Epithelial cell of esophagus (primary cell): Measurements from ENCODE around the gene BCL2.

Source experiments
- DNase-seq: peaks from one replicate; pipeline ENCODE4 v3.0.0; 2010; ENCODE audit warnings: low read depth
- H3K4me3 ChIP-seq: 2 replicates; pipeline ENCODE4 v1.5.1; 2011; ENCODE audit warnings: mild to moderate bottlenecking, low read length, control low read depth
- TF ChIP-seq, protein P1 (sequence below): IDR thresholded peaks from 2 replicates; pipeline ENCODE4 v1.5.1; 2011; ENCODE audit warnings: low read depth, mild to moderate bottlenecking, low read length, control low read depth, inconsistent platforms; ENCODE audit not compliant: insufficient read depth; ENCODE audit errors: missing control alignments

Gene BCL2

DNA sequence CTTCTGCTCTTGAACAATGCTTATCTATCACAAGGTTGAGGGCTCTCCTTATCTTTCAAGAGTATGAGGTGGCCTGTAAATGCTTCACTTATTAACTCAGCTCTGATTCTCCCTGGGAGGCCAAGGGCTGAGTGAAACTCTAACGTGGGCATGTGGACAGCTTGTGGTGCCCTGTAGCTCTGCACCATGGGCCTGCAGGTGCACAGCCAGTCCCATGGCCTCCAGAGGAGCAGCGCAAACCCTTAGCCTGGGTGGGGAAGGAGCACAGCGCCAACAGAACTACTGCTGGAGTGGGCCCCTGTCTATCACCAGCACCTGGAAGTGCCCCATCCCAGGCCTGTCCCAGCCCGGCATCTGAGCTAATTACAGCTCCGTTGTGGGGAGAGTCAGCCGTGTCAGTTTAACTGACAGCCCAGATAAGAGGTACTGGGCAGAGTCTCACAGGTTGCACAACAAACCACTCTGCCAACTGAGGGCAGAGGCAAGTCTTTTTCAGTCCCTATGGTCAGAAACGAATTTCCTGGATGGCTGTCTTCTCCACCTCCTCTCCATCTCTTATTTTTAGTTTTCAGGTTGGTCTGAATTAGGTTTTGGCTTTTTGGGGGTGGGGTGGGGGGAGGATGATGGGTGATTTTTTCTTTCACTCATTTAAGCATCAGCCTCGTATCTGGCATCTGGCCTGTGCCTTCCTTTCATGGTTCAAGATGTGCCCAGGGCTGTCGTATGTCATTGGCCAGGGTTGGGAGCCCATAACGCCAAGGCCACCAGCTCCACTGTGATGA lies 219.5 kb downstream of the BCL2 start:
- H3K4me3 ChIP-seq: no peak overlapping the region
- TF ChIP-seq, protein P1, sequence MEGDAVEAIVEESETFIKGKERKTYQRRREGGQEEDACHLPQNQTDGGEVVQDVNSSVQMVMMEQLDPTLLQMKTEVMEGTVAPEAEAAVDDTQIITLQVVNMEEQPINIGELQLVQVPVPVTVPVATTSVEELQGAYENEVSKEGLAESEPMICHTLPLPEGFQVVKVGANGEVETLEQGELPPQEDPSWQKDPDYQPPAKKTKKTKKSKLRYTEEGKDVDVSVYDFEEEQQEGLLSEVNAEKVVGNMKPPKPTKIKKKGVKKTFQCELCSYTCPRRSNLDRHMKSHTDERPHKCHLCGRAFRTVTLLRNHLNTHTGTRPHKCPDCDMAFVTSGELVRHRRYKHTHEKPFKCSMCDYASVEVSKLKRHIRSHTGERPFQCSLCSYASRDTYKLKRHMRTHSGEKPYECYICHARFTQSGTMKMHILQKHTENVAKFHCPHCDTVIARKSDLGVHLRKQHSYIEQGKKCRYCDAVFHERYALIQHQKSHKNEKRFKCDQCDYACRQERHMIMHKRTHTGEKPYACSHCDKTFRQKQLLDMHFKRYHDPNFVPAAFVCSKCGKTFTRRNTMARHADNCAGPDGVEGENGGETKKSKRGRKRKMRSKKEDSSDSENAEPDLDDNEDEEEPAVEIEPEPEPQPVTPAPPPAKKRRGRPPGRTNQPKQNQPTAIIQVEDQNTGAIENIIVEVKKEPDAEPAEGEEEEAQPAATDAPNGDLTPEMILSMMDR: no peak
- no peak for DNase-seq

DNA sequence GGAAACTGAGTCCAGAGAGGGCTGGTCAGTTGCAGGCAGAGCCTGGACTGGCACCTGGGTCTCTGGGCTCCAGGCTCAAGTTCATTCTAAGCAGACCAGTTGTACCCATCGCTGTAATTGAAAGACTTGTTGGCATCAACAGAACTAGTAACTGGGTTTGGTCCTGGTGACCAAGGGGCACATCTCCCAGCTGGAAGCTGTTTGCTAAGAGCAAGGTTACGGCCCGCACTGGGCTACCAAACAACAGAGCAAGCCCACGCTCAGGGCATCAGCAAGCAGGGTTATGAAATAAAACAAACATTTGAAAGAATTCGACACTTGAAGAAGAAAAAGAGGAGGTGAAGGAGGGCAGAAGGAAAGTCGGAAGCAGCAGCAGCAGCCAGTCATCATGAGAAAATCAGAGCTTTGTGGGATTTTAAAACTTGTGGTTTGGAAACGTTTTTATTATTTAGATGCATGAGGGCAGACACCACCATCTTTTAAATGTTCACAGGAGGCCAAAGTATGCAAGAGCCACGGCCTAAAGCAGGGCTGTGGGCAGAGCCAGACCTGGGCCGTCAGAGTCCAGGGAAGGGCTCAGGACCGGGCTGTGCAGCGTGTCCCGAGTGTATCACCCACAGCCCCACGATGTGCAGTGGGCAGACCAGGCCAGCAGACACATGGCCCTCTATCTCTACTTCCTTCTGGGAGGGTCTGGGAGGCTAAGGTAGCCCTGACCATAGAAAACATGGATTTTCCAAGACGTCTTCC lies 220.3 kb downstream of the BCL2 start:
- DNase-seq: no peak
- no peak overlapping the region for H3K4me3 ChIP-seq
- TF ChIP-seq, protein P1: no peak

DNA sequence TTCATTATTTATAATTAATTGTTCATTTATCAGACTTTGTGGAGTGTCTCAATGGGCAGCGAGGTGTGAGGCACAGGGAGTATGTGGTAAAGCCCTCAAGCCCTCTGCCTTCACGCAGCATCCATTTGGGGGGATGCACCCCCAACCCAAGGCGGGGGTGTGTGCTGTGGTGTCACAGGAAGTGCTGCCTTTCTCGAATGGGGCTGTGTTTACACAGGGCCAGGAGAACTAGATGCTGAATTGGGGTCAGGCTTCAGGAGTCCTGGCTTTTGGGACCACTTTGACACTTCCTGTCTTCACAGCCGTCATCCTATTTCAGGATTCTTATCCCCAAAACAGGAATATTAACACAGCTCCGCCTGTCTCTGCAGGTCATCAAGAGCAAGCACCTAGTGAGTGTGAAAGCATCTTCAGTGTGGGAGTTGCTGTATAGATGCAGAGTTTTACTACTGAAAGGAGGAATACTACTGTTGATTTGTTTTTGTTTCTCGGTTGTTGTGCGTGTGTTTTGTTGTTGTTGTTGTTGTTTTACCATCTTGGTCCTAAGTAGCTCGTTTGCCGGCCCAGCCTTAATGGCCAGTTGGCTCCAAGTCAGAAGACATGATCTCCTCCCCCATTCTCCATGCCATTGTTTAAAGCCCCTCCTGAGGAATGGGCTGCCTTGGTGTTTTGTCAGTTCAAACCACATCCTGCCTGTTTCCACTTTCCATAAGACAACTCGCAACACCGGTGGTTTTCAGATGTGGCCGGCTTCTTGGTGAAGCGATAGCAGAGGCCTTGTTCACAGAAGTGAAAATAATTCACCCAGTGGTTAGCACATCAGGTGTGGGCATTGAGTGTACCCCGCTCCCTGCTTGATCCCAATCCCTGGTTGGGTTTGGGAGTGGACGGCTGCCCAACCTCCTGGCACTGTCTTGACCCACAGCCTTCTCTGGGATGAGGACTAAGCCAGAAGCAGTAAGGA lies 221.3 kb downstream of the BCL2 start:
- DNase-seq: no peak
- TF ChIP-seq, protein P1: no peak
- no peak overlapping the region for H3K4me3 ChIP-seq

DNA sequence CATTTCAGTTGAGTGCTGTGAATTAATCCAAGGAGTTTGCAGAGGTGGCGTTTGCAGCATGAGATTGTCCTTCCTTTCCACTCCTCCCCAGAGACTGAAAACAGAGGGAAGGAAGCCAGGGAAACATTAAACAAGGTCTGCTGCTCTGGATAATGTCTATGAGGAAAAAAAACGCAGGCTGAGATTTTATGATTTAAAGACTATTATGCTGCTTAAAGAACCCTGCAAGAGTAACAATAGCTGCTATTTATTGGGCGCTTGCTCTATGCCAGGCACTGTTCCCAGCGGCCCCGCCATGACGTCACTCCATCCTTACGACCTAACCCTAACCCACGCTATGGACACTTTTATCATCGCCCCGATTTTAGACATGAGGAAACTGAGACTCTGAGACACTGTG lies 222.4 kb downstream of the BCL2 start:
- DNase-seq: no peak
- TF ChIP-seq, protein P1: no peak
- no peak overlapping the region for H3K4me3 ChIP-seq

DNA sequence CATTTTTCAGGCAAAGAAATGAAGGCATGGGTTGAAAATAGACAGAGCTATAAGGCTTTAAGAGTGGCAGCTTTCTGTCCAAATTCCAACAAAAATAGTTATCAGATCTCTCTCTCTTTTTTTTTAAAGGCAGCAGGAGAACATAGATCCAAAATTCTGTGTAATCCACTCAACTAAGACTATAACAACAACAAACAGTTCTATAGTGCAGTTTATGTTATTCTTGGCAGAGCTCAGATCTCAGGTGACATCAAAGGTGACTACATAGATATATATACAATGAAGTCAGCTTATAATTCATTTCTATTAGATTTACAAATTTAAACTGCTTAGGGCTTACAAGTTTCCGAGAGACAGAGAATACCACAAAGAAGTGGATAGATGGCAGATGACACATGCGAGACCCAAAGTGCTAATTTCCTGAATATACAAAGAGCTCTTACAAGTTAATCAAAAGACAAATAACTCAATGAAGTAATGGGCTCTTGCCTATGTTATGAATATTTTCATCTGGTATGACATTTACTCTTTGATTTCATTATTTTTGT lies 223.2 kb downstream of the BCL2 start:
- no peak for DNase-seq
- TF ChIP-seq, protein P1: no peak
- H3K4me3 ChIP-seq: no peak overlapping the region

DNA sequence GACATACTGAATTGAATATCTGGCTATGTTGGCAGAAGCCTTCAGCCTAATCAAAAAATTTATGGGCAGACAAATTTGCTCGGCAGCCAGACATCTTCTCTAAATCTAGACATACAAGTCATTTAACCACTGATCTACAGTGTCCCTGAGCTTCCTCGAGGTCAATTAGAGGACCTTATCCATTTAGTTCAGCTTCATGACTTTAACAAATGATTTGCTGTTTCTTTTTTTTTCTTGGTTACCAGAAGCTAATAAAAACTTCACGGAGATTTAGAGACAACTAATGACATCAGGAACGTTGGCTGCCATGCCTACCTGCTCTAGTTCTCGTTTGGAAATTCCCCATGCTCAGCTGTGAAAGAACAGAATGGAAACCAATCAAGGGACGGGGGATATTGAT lies 223.8 kb downstream of the BCL2 start:
- TF ChIP-seq, protein P1: no peak
- DNase-seq: no peak
- H3K4me3 ChIP-seq: no peak overlapping the region
